ENCODE results near the gene FAAH2.
"Not testable (repeated sequence)": the region's sequence is repeated elsewhere in the genome, so short reads cannot be mapped to it uniquely, and the experiment has no call there.

Gene FAAH2

DNA sequence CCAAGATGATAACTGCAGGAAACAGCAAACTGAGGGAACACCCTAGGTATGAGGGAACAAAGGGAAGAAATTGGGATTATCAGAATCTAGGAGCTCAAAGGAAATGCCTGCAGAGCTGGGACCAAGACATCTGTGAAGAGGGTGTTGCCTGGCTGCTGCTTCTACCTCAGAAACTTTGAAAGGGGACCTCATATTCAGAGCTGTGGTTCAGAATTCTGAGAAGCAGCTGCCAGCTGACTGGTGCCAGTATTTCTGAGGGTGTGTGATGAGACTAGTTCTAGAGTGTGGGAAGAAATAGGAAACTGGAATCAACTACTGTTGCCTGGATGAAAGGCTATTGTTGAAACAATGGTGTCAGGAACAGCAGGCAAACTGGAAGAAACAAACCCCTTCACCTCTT is 8.5 kb downstream of the FAAH2 start:
- Histone ChIP-seq H3K4me1 (ENCODE audit: control insufficient read depth, insufficient read depth, low read length) (no peaks in the 10 kb centered on the region), H3K36me3 (ENCODE audit: control insufficient read depth, insufficient read depth, low read length) (peaks cover 35% of the 10 kb centered on the region), H3K9ac (ENCODE audit: low read length) (no peak overlapping the region), H3K9me3 (ENCODE audit: control insufficient read depth, insufficient read depth, low read depth, low read length) (peaks cover 29% of the 10 kb centered on the region), H3K27ac (ENCODE audit: low read depth, low read length) (no peak overlapping the region), H3K27me3 (ENCODE audit: control insufficient read depth, insufficient read depth, low read length) (no peaks in the 10 kb centered on the region), H3K4me3 (ENCODE audit: low read depth, low read length) (no peak overlapping the region)

DNA sequence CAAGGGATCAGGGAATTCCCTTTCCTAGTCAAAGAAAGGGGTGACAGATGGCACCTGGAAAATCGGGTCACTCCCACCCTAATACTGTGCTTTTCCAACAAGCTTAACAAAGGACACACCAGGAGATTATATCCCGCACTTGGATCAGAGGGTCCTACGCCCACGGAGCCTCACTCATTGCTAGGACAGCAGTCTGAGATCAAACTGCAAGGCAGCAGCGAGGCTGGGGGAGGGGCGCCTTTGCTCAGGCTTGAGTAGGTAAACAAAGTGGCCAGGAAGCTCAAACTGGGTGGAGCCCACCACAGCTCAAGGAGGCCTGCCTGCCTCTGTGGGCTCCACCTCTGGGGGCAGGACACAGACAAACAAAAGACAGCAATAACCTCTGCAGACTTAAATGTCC is 9.2 kb downstream of the FAAH2 start:
- not testable (repeated sequence) for H3K9ac ChIP-seq (ENCODE audit: low read length); H3K27ac ChIP-seq (ENCODE audit: low read depth, low read length); H3K4me1 ChIP-seq (ENCODE audit: control insufficient read depth, insufficient read depth, low read length); H3K27me3 ChIP-seq (ENCODE audit: control insufficient read depth, insufficient read depth, low read length); H3K4me3 ChIP-seq (ENCODE audit: low read depth, low read length)
- H3K36me3 ChIP-seq (ENCODE audit: control insufficient read depth, insufficient read depth, low read length): peaks cover 35% of the 10 kb centered on the region
- peaks cover 29% of the 10 kb centered on the region for H3K9me3 ChIP-seq (ENCODE audit: control insufficient read depth, insufficient read depth, low read depth, low read length)

DNA sequence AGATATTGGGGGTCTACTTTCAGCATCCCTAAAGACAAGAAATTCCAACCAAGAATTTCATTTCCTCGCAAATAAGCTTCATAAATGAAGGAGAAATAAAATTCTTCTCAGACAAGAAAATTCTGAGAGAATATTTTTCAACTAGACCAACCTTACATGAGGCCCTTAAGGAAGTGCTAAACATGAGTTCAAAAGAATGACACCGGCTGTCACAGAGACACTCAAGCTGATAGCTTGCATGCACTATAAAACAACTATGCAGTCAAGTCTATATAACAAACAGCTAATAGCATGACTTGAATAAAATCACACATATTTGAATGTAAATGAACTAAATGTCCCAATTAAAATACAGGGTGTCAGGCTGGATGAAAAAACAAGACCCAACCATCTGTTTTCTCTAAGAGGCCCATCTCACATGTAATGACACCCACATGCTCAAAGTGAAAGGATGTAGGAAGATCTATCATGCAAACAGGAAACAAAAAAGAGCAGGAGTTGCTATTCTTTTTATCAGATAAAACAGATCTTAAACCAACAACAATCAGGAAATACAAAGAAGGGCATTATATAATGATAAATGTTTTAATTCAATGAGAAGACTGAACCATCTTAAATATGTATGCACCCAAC is 27.2 kb downstream of the FAAH2 start:
- Histone ChIP-seq H3K4me3 (ENCODE audit: low read depth, low read length) (no peak overlapping the region), H3K27ac (ENCODE audit: low read depth, low read length) (no peak overlapping the region), H3K9me3 (ENCODE audit: control insufficient read depth, insufficient read depth, low read depth, low read length) (peaks cover 53% of the 10 kb centered on the region), H3K27me3 (ENCODE audit: control insufficient read depth, insufficient read depth, low read length) (no peaks in the 10 kb centered on the region), H3K36me3 (ENCODE audit: control insufficient read depth, insufficient read depth, low read length) (peaks cover 28% of the 10 kb centered on the region), H3K9ac (ENCODE audit: low read length) (no peak overlapping the region), H3K4me1 (ENCODE audit: control insufficient read depth, insufficient read depth, low read length) (no peaks in the 10 kb centered on the region)

DNA sequence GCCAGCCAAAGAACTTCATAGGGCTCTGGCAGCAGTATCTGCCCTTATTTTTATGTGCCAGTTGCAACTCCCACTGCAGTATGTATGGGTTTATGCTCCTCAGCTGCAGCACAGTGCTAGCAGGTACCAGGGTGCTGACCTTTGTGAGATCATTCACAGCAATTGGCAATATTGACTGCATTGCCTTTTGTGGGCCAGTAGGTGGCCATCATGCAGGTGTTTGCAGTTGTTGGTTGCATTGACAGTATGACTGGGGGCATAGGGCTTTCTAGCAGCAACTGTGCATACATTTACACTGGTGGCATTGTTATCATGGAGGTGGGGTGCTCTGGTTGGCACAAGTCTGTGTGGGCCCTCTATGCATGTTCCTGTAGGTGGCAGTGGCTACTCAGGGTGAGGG is 42.5 kb downstream of the FAAH2 start:
- no peak overlapping the region for H3K27ac ChIP-seq (ENCODE audit: low read depth, low read length)
- H3K36me3 ChIP-seq (ENCODE audit: control insufficient read depth, insufficient read depth, low read length): peaks cover 27% of the 10 kb centered on the region
- H3K9me3 ChIP-seq (ENCODE audit: control insufficient read depth, insufficient read depth, low read depth, low read length): peaks cover 34% of the 10 kb centered on the region
- no peaks in the 10 kb centered on the region for H3K27me3 ChIP-seq (ENCODE audit: control insufficient read depth, insufficient read depth, low read length)
- no peaks in the 10 kb centered on the region for H3K4me1 ChIP-seq (ENCODE audit: control insufficient read depth, insufficient read depth, low read length)
- no peak overlapping the region for H3K4me3 ChIP-seq (ENCODE audit: low read depth, low read length)
- H3K9ac ChIP-seq (ENCODE audit: low read length): no peak overlapping the region

DNA sequence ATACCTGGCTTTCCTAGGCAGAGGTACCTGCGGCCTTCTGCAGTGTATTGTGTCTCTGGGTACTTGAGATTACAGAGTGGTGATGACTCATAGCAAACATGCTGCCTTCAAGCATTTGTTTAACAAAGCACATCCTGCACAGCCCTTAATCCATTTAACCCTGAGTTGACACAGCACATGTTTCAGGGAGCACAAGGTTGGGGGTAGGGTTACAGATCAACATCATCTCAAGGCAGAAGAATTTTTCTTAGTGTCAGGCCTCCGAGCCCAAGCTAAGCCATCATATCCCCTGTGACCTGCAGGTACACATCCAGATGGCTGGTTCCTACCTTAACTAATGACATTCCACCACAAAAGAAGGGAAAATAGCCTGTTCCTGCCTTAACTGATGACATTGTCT is 49.3 kb downstream of the FAAH2 start:
- Histone ChIP-seq H3K4me1 (ENCODE audit: control insufficient read depth, insufficient read depth, low read length) (peaks cover 30% of the 10 kb centered on the region), H3K9me3 (ENCODE audit: control insufficient read depth, insufficient read depth, low read depth, low read length) (peaks cover 34% of the 10 kb centered on the region), H3K36me3 (ENCODE audit: control insufficient read depth, insufficient read depth, low read length) (peaks cover 22% of the 10 kb centered on the region), H3K27ac (ENCODE audit: low read depth, low read length) (peak overlapping the region; percentile 95; the same call in 1 of the 2 replicates), H3K9ac (ENCODE audit: low read length) (peak overlapping the region; percentile 78)
- H3K27me3 ChIP-seq (ENCODE audit: control insufficient read depth, insufficient read depth, low read length); H3K4me3 ChIP-seq (ENCODE audit: low read depth, low read length): not testable (repeated sequence)

DNA sequence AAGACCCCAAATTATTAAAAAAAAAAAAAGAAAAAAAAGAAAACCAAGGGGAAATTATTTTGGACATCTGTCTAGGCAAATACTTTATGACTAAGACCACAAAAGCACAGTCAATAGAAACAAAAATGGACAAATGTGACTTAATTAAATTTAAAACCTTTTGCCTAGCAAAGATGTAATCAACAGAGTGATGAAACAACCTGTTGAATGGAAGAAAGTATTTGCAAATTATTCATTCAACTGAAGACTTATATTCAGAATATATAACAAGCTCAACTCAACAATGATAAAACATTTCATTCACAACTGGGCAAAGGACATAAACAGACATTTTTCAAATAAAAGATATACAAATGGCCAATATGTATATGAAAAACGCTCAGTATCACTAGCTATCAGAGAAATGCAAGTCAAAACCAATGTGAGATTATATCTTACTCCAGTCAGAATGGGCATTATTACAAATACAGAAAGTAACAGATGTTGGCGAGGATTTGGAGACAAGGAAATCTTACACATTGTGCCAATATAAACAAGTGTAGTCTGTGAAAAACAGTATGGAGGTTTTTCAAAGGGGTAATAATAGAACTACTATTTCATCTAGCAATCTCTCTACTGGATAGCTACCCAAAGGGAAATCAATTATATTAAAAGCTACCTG is 67.1 kb downstream of the FAAH2 start:
- Histone ChIP-seq H3K27me3 (ENCODE audit: control insufficient read depth, insufficient read depth, low read length) (no peaks in the 10 kb centered on the region), H3K36me3 (ENCODE audit: control insufficient read depth, insufficient read depth, low read length) (peaks cover under 1% of the 10 kb centered on the region; the same call in 1 of the 2 replicates), H3K9ac (ENCODE audit: low read length) (no peak overlapping the region), H3K4me1 (ENCODE audit: control insufficient read depth, insufficient read depth, low read length) (no peaks in the 10 kb centered on the region), H3K9me3 (ENCODE audit: control insufficient read depth, insufficient read depth, low read depth, low read length) (peaks cover 3% of the 10 kb centered on the region; the same call in 1 of the 2 replicates), H3K4me3 (ENCODE audit: low read depth, low read length) (no peak overlapping the region), H3K27ac (ENCODE audit: low read depth, low read length) (no peak overlapping the region)

DNA sequence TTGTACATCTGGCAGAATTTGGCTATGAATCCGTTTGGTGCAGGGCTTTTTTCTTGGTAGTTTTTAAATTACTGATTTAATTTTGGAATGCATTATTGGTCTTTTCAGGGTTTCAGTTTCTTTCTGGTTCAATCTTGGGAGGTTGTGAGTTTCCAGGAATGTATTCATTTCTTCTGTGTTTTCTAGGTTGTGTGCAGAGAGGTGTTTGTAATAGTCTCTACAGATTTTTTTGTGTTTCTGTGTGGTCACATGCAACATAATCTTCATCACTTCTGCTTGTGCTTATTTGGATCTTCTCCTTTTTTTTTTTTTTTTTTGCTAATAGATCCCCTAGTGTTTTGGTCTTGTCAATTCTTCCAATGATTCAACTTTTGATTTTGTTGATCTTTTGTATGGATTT is 77.6 kb downstream of the FAAH2 start:
- H3K36me3 ChIP-seq (ENCODE audit: control insufficient read depth, insufficient read depth, low read length): peaks cover 6% of the 10 kb centered on the region; the same call in 1 of the 2 replicates
- H3K9me3 ChIP-seq (ENCODE audit: control insufficient read depth, insufficient read depth, low read depth, low read length): peaks cover 6% of the 10 kb centered on the region; the same call in 1 of the 2 replicates
- no peak overlapping the region for H3K27ac ChIP-seq (ENCODE audit: low read depth, low read length)
- no peaks in the 10 kb centered on the region for H3K4me1 ChIP-seq (ENCODE audit: control insufficient read depth, insufficient read depth, low read length)
- H3K9ac ChIP-seq (ENCODE audit: low read length): no peak overlapping the region
- H3K4me3 ChIP-seq (ENCODE audit: low read depth, low read length): no peak overlapping the region
- H3K27me3 ChIP-seq (ENCODE audit: control insufficient read depth, insufficient read depth, low read length): no peaks in the 10 kb centered on the region

DNA sequence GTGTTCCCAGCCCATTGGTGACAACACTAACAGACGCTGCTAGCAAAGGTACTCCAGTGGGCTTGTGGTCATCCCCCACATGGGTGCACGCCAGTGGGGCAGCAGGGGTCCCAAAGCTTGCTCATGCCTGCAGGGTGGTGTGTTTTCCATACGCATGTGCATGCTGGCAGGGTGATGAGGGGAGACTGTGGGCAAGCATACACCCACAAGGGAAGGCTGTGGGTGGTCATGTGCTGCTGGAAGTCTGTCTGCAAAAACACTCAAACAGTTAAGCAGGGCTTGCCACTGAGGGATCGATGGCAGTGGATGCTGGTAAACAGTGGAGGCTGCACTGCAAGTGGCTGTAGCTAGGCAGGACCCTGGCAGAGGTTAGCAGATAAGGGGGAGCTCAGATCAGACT is 79.9 kb downstream of the FAAH2 start:
- H3K9ac ChIP-seq (ENCODE audit: low read length): no peak overlapping the region
- H3K9me3 ChIP-seq (ENCODE audit: control insufficient read depth, insufficient read depth, low read depth, low read length): peaks cover 6% of the 10 kb centered on the region; the same call in 1 of the 2 replicates
- H3K4me3 ChIP-seq (ENCODE audit: low read depth, low read length): no peak overlapping the region
- H3K36me3 ChIP-seq (ENCODE audit: control insufficient read depth, insufficient read depth, low read length): peaks cover 6% of the 10 kb centered on the region; the same call in 1 of the 2 replicates
- no peaks in the 10 kb centered on the region for H3K4me1 ChIP-seq (ENCODE audit: control insufficient read depth, insufficient read depth, low read length)
- no peak overlapping the region for H3K27ac ChIP-seq (ENCODE audit: low read depth, low read length)
- no peaks in the 10 kb centered on the region for H3K27me3 ChIP-seq (ENCODE audit: control insufficient read depth, insufficient read depth, low read length)

DNA sequence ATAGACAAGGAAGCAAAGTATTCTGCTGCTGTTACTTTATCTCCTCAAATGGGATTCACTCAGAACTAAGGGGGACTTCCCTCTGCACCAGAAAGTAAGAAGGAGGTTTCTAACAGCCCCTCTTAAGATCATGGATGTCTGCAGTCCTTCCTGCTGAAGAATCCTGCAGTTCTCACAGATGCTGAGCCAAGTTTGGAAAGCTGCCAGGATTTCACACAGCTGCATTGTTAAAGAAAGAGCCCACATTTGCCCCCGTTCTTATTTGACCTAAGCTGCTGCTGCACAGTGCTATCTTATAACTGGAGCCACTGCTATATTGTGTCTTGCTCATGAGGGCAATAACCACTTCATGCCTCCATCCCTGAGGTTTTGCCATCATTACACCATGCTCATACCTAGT is 81.1 kb downstream of the FAAH2 start:
- no peak overlapping the region for H3K27ac ChIP-seq (ENCODE audit: low read depth, low read length)
- no peaks in the 10 kb centered on the region for H3K4me1 ChIP-seq (ENCODE audit: control insufficient read depth, insufficient read depth, low read length)

DNA sequence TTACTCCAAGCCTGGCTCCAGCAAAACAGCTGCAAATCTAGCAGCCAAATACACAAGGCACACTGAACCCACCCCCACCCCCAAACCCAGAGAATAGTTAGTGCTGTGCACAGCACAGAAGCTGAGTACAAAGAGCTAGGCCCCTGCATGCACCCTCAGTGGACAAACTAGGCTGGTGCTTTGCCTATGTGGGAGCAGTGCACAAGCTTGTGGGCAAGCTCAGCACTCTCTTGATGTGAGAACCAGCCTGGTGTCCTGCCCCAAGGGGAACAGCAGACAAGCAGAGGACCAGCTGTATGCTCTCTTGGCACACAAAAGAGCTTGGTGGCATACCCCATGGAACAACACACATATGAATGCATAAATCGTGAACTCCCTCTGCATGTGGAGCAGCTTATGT is 81.7 kb downstream of the FAAH2 start:
- H3K27me3 ChIP-seq (ENCODE audit: control insufficient read depth, insufficient read depth, low read length): no peaks in the 10 kb centered on the region
- H3K4me1 ChIP-seq (ENCODE audit: control insufficient read depth, insufficient read depth, low read length): no peaks in the 10 kb centered on the region
- H3K9ac ChIP-seq (ENCODE audit: low read length): no peak overlapping the region
- no peak overlapping the region for H3K4me3 ChIP-seq (ENCODE audit: low read depth, low read length)
- peaks cover 3% of the 10 kb centered on the region; the same call in 1 of the 2 replicates for H3K9me3 ChIP-seq (ENCODE audit: control insufficient read depth, insufficient read depth, low read depth, low read length)
- H3K27ac ChIP-seq (ENCODE audit: low read depth, low read length): no peak overlapping the region
- H3K36me3 ChIP-seq (ENCODE audit: control insufficient read depth, insufficient read depth, low read length): peaks cover 6% of the 10 kb centered on the region; the same call in 1 of the 2 replicates

More for the DNA sequence above, 81.1 kb downstream of the FAAH2 start:
- H3K27me3 ChIP-seq (ENCODE audit: control insufficient read depth, insufficient read depth, low read length): no peaks in the 10 kb centered on the region
- peaks cover 6% of the 10 kb centered on the region; the same call in 1 of the 2 replicates for H3K36me3 ChIP-seq (ENCODE audit: control insufficient read depth, insufficient read depth, low read length)
- H3K9me3 ChIP-seq (ENCODE audit: control insufficient read depth, insufficient read depth, low read depth, low read length): peaks cover 3% of the 10 kb centered on the region; the same call in 1 of the 2 replicates
- no peak overlapping the region for H3K9ac ChIP-seq (ENCODE audit: low read length)
- no peak overlapping the region for H3K4me3 ChIP-seq (ENCODE audit: low read depth, low read length)

DNA sequence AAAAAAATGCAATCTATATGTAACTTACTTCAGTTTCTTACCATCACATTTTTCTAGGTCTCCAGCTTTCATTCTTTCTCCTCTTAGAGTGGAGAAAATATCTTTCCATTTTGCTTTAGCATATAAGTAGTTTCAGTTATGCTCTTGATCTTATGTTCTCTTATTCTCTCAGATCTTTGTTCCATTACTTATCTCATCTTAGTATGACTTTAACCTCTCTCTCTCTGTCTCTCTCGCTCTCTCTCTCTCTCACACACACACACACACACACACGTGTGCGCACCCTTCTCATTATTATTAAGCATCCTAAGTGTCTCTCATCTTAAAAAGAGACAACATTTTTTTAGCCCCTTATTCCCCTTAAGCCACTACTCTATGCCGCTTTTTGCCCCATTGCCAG is 92.8 kb downstream of the FAAH2 start:
- H3K27me3 ChIP-seq (ENCODE audit: control insufficient read depth, insufficient read depth, low read length): no peaks in the 10 kb centered on the region
- no peak overlapping the region for H3K4me3 ChIP-seq (ENCODE audit: low read depth, low read length)
- no peak overlapping the region for H3K9ac ChIP-seq (ENCODE audit: low read length)
- H3K4me1 ChIP-seq (ENCODE audit: control insufficient read depth, insufficient read depth, low read length): no peaks in the 10 kb centered on the region
- H3K36me3 ChIP-seq (ENCODE audit: control insufficient read depth, insufficient read depth, low read length): 0 out of 2 replicates have a peak, but pooled peaks cover 2% of the 10 kb centered on the region
- no peak overlapping the region for H3K27ac ChIP-seq (ENCODE audit: low read depth, low read length)
- H3K9me3 ChIP-seq (ENCODE audit: control insufficient read depth, insufficient read depth, low read depth, low read length): peaks cover 3% of the 10 kb centered on the region; the same call in 1 of the 2 replicates

Measured in HUES6 (cell line).